ENCODE results near the gene GRM4.

GRCh38 chr6:34143884-34144580 is 1.9 kb downstream of the GRM4 start:
- no peak for TF ChIP-seq GATA2 (IDR thresholded peaks at IDR 0.05; ENCODE audit: low read depth, low read length)
- TF ChIP-seq GATA3 (IDR thresholded peaks at IDR 0.05; ENCODE audit: low read depth, low read length): no peak
